Tibial nerve (tissue), 4 donors: ENCODE data around the gene PTPRO.

ENCODE experiments used
- EP300 ChIP-seq, 2 donors: sonication (generic); formaldehyde crosslinking; IDR thresholded peaks; one replicate each; pipeline ENCODE4 v1.6.1; 2017; ENCODE audit warnings: antibody characterized with exemption in 2 of 2, mild to moderate bottlenecking in 1 of 2
- POLR2A ChIP-seq, 2 donors: fragments of 450-650 bp; IDR thresholded peaks; one replicate each; pipeline ENCODE4 v1.6.1; 2017; ENCODE audit warnings: antibody characterized with exemption in 2 of 2, mild to moderate bottlenecking in 2 of 2, moderate library complexity in 2 of 2
- TF ChIP-seq, protein P1 (sequence below), 5 experiments: fragments of 200-600 bp in 3 of 5; fragments of 450-650 bp in 2 of 5; sonication (generic) in 3 of 5; IDR thresholded peaks; one replicate each; pipeline ENCODE4 v1.5.1; 2016 to 2019; ENCODE audit warnings: antibody characterized with exemption in 5 of 5, mild to moderate bottlenecking in 3 of 5, moderate library complexity in 2 of 5

DNA sequence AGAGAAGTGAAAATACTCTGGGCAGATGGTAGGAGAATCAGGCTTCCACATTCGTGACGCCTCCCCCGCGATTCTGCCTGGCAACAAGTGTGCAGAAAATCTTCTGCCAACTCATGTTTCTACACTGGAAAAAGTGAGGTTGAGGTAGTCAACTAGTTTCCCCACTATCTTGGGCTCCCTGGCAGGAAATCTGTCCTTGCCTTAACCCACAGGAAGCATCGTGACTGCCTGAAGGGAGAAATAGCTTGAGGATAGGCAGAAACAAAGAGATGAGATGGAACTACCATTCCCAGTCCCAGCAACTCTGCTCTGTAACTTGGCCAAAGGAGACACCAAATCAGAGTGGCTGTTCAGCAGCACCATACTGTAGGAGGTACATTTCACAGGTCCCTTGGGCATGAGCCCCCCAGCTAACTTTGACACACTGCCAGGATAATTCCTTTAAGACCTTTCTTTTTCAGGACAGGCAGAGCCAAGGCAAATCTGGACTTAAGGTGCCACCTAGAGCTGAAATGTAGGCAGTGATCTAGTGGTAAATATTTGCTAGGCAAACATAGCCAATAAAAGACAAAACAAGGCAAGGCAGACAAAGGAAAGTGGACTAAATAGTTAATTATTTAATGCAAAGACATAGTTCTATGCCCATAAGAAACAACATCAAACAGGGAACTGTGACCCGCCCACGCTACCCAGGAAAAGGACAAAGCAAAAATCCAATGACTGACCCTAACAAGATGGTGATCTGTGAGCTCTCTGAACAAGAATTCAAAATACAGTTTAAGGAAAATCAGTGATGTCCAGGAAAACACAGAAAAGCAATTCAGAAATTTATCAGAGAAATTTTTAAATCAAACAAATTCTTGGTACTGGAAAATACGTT is 205.1 kb downstream of the PTPRO start:
- TF ChIP-seq POLR2A (IDR thresholded peaks at IDR 0.05): no peak
- TF ChIP-seq, protein P1, sequence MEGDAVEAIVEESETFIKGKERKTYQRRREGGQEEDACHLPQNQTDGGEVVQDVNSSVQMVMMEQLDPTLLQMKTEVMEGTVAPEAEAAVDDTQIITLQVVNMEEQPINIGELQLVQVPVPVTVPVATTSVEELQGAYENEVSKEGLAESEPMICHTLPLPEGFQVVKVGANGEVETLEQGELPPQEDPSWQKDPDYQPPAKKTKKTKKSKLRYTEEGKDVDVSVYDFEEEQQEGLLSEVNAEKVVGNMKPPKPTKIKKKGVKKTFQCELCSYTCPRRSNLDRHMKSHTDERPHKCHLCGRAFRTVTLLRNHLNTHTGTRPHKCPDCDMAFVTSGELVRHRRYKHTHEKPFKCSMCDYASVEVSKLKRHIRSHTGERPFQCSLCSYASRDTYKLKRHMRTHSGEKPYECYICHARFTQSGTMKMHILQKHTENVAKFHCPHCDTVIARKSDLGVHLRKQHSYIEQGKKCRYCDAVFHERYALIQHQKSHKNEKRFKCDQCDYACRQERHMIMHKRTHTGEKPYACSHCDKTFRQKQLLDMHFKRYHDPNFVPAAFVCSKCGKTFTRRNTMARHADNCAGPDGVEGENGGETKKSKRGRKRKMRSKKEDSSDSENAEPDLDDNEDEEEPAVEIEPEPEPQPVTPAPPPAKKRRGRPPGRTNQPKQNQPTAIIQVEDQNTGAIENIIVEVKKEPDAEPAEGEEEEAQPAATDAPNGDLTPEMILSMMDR (IDR thresholded peaks at IDR 0.05): no peak
- TF ChIP-seq EP300 (IDR thresholded peaks at IDR 0.05): no peak
